ENCODE measurements around the gene GFM1.

The GFM1 gene

GRCh38 chr3:158738653-158739052 lies 94.3 kb downstream of the GFM1 start:
- no peak for DNase-seq (ENCODE audit: extremely low spot score)
- TF ChIP-seq BHLHE40 (IDR thresholded peaks at IDR 0.05; ENCODE audit: borderline replicate concordance), result no peak
- TF ChIP-seq ZNF384 (IDR thresholded peaks at IDR 0.05), result no peak
- TF ChIP-seq TARDBP (IDR thresholded peaks at IDR 0.05), result no peak
- no peak for TF ChIP-seq ARNT (IDR thresholded peaks at IDR 0.05)
- no peak for TF ChIP-seq FOXM1 (IDR thresholded peaks at IDR 0.05; ENCODE audit: borderline replicate concordance)
- TF ChIP-seq HDGF (IDR thresholded peaks at IDR 0.05; ENCODE audit: borderline replicate concordance), result no peak
- no peak for TF ChIP-seq CTBP1 (IDR thresholded peaks at IDR 0.05; ENCODE audit: borderline replicate concordance)
- TF ChIP-seq SP1 (IDR thresholded peaks at IDR 0.05), result no peak
- TF ChIP-seq FOXK2 (IDR thresholded peaks at IDR 0.05), result no peak
- no peak for TF ChIP-seq ELF4 (IDR thresholded peaks at IDR 0.05)
- ChIA-PET POLR2A (no interaction called here), CTCF (no interaction called here)

GRCh38 chr3:158739078-158739477 lies 94.8 kb downstream of the GFM1 start:
- CTCF ChIA-PET, result no interaction called here

GRCh38 chr3:158739661-158740060 lies 95.3 kb downstream of the GFM1 start:
- no peak for DNase-seq (ENCODE audit: extremely low spot score)
- ChIA-PET CTCF (no interaction called here), POLR2A (no interaction called here)
- no peak for TF ChIP-seq FOXK2 (IDR thresholded peaks at IDR 0.05)
- no peak for TF ChIP-seq ARNT (IDR thresholded peaks at IDR 0.05)
- no peak for TF ChIP-seq TARDBP (IDR thresholded peaks at IDR 0.05)
- TF ChIP-seq BHLHE40 (IDR thresholded peaks at IDR 0.05; ENCODE audit: borderline replicate concordance), result no peak
- TF ChIP-seq SUZ12 (IDR thresholded peaks at IDR 0.05), result no peak
- no peak for TF ChIP-seq SP1 (IDR thresholded peaks at IDR 0.05)
- TF ChIP-seq HDGF (IDR thresholded peaks at IDR 0.05; ENCODE audit: borderline replicate concordance), result no peak
- TF ChIP-seq ZNF384 (IDR thresholded peaks at IDR 0.05), result no peak

More at GRCh38 chr3:158739078-158739477, 94.8 kb downstream of the GFM1 start:
- POLR2A ChIA-PET, result no interaction called here
- TF ChIP-seq ZNF384 (IDR thresholded peaks at IDR 0.05) (no peak), SUZ12 (IDR thresholded peaks at IDR 0.05) (no peak), ELF4 (IDR thresholded peaks at IDR 0.05) (no peak), PKNOX1 (IDR thresholded peaks at IDR 0.05) (no peak), FOXK2 (IDR thresholded peaks at IDR 0.05) (no peak), BHLHE40 (IDR thresholded peaks at IDR 0.05; ENCODE audit: borderline replicate concordance) (no peak), LEF1 (IDR thresholded peaks at IDR 0.05; ENCODE audit: borderline replicate concordance) (no peak), TARDBP (IDR thresholded peaks at IDR 0.05) (no peak), HDGF (IDR thresholded peaks at IDR 0.05; ENCODE audit: borderline replicate concordance) (no peak), NFRKB (IDR thresholded peaks at IDR 0.05) (no peak), L3MBTL2 (conservative IDR thresholded peaks at IDR 0.05) (no peak), CTBP1 (IDR thresholded peaks at IDR 0.05; ENCODE audit: borderline replicate concordance) (no peak), FOXA1 (IDR thresholded peaks at IDR 0.05) (no peak)
- DNase-seq (ENCODE audit: extremely low spot score), result no peak

Measured in HEK293T (cell line).